ENCODE data around the gene OXLD1.

Gene OXLD1

GRCh38 chr17:81666092-81666341 is 388 bp downstream of the OXLD1 start:
- H3K4me3 ChIP-seq (ENCODE audit: low read depth, low read length), result peak overlapping the region; percentile 100

DNA sequence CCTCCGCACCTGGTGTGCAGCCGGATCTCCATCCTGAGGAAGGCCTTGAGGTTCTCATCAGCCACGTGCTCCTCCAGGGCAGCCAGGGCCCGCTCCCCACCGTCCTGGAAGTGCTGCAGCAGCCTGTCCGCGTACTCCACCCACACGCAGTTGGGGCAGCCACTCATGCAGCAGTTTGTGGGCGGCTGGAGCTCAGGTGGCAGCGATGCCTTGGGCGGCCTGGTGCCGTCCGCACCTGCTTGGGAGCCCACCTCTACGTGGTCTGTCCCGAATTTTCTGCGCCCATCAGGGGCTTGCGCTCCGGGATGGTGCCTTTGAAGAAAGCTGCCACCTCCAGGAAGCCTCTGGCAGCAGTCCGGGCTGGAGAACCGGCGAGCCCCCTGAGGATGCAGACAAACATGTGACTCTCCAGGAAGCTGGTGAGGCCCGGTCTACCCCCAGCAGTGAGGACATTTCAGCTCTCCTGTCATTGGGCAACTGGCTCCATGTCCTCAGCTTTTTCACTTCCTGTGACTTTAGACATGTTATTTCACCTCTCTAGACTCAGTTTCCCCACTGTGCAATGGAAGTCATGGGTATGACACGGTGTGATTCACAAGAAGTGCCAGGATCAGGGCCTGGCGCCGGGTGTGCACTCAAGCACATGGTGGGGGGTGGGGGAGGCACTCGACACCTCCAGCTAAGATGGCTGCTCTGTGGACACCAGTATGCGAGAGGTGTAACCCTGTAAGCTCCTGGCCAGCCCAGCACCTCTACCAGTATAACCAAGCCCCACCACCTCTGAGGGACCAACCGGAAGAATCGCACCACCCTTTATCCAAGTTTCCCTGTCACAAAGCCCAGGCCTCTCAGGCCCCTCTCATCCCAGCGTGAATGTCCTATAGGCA is 957 bp downstream of the OXLD1 start:
- peak overlapping the region; percentile 100 for H3K4me3 ChIP-seq (ENCODE audit: low read depth, low read length)
- TF ChIP-seq, protein P1, sequence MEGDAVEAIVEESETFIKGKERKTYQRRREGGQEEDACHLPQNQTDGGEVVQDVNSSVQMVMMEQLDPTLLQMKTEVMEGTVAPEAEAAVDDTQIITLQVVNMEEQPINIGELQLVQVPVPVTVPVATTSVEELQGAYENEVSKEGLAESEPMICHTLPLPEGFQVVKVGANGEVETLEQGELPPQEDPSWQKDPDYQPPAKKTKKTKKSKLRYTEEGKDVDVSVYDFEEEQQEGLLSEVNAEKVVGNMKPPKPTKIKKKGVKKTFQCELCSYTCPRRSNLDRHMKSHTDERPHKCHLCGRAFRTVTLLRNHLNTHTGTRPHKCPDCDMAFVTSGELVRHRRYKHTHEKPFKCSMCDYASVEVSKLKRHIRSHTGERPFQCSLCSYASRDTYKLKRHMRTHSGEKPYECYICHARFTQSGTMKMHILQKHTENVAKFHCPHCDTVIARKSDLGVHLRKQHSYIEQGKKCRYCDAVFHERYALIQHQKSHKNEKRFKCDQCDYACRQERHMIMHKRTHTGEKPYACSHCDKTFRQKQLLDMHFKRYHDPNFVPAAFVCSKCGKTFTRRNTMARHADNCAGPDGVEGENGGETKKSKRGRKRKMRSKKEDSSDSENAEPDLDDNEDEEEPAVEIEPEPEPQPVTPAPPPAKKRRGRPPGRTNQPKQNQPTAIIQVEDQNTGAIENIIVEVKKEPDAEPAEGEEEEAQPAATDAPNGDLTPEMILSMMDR (IDR thresholded peaks at IDR 0.05; ENCODE audit: borderline replicate concordance, insufficient read depth, low read depth, low read length), result no peak

More at GRCh38 chr17:81666092-81666341, 388 bp downstream of the OXLD1 start:
- TF ChIP-seq, protein P1 (IDR thresholded peaks at IDR 0.05; ENCODE audit: borderline replicate concordance, insufficient read depth, low read depth, low read length), result no peak

DNA sequence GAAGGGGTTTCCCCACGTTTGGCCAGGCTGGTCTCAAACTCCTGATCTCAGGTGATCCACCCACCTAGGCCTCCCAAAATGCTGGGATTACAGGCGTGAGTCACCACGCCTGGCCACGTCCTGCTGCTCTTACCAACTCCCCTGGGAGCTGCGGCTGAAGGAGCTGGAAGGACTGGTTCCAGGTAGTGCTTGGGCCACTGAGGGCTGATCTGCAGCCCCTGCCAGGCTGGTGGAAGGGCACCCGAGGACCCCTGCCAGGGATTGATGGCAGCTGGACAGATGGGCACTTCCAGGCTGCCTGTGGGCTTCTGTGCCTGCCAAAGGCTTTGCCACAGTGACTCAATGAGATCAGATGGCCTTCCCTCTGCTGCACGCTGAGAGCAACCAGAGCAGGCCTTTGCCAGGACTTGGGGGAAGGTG is 2.3 kb downstream of the OXLD1 start:
- TF ChIP-seq, protein P1 (IDR thresholded peaks at IDR 0.05; ENCODE audit: borderline replicate concordance, insufficient read depth, low read depth, low read length), result no peak

DNA sequence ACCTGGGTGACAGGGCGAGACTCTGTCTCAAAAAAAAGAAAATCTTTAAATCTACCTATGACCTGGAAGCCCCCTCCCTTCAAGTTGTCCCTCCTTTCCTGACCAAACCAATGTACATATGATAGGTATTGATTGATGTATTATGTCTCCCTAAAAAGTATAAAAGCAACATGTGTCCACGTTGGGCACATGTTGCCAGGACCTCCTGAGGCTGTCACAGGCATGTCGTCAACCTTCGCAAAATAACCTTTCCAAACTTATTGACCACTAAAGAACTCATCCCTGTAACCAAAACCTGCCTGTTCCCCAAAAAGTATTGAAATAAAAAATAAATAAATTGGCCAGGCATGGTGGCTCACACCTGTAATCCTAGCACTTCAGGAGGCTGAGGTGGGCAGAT is 4.4 kb downstream of the OXLD1 start:
- no peak overlapping the region for H3K4me3 ChIP-seq (ENCODE audit: low read depth, low read length)
- TF ChIP-seq, protein P1 (IDR thresholded peaks at IDR 0.05; ENCODE audit: borderline replicate concordance, insufficient read depth, low read depth, low read length), result no peak

More for the DNA sequence above, 2.3 kb downstream of the OXLD1 start:
- no peak overlapping the region for H3K4me3 ChIP-seq (ENCODE audit: low read depth, low read length)

DNA sequence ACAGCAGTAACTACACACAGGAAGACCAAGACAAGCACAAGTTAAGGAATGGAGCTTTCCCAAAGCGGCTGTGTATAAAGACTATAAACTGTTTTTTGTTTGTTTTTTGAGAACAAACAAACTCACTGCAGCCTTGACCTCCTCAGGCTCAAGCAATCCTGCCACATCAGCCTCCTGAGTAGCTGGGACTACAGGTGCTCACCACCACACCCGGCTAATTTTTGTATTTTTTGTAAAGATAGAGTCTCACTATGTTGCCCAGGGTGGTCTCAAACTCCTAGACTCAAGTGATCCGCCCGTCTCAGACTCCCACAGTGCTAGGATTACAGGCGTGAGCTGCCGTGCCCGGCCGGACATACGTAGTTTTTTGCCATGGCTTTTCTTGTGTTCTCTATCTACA is 6.0 kb downstream of the OXLD1 start:
- TF ChIP-seq, protein P1 (IDR thresholded peaks at IDR 0.05; ENCODE audit: borderline replicate concordance, insufficient read depth, low read depth, low read length), result no peak
- no peak overlapping the region for H3K4me3 ChIP-seq (ENCODE audit: low read depth, low read length)

DNA sequence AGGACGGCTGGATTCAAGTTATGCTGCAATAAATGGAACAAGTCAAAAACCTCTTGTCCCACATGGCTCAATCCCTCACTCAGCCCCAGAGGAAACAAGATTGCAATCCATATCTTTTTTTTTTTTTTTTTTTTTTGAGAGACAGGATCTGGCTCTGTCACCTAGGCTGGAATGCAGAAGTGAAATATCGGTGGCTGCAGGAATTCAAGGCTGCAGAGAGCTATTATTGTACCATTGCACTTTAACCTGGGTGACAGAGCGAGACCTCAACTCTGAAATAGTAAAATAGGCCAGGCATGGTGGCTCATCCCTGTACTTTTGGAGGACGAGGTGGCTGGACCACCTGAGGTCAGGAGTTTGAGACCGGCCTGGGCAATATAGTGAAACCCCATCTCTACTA is 7.4 kb downstream of the OXLD1 start:
- H3K4me3 ChIP-seq (ENCODE audit: low read depth, low read length), result no peak overlapping the region
- TF ChIP-seq, protein P1 (IDR thresholded peaks at IDR 0.05; ENCODE audit: borderline replicate concordance, insufficient read depth, low read depth, low read length), result no peak

GRCh38 chr17:81656835-81657234 is 9.6 kb downstream of the OXLD1 start:
- H3K4me3 ChIP-seq (ENCODE audit: low read depth, low read length), result no peak overlapping the region
- TF ChIP-seq, protein P1 (IDR thresholded peaks at IDR 0.05; ENCODE audit: borderline replicate concordance, insufficient read depth, low read depth, low read length), result no peak
